ENCODE results near the gene HGD.
"Not testable (repeated sequence)": the region's sequence is repeated elsewhere in the genome, so short reads cannot be mapped to it uniquely, and the experiment has no call there.

DNA sequence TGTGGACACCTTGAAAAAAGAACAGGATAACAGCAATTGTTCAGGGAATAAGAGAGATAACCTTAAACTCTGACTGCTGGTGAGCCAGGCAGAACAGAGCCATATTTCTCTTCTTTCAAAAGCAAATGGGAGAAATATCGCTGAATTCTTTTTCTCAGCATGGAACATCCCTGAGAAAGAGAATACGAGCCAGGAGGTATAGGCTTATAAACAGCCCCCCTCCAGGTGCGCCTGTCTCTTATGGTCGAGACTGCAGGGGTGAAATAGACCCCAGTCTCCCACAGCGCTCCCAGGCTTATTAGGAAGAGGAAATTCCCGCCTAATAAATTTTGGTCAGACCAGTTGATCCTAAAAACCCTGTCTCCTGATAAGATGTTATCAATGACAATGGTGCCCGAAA, 4.8 kb downstream of the HGD start:
- TF ChIP-seq, protein P1, sequence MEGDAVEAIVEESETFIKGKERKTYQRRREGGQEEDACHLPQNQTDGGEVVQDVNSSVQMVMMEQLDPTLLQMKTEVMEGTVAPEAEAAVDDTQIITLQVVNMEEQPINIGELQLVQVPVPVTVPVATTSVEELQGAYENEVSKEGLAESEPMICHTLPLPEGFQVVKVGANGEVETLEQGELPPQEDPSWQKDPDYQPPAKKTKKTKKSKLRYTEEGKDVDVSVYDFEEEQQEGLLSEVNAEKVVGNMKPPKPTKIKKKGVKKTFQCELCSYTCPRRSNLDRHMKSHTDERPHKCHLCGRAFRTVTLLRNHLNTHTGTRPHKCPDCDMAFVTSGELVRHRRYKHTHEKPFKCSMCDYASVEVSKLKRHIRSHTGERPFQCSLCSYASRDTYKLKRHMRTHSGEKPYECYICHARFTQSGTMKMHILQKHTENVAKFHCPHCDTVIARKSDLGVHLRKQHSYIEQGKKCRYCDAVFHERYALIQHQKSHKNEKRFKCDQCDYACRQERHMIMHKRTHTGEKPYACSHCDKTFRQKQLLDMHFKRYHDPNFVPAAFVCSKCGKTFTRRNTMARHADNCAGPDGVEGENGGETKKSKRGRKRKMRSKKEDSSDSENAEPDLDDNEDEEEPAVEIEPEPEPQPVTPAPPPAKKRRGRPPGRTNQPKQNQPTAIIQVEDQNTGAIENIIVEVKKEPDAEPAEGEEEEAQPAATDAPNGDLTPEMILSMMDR (conservative IDR thresholded peaks at IDR 0.05) = not testable (repeated sequence)
- not testable (repeated sequence) for TF ChIP-seq ZFX (IDR thresholded peaks at IDR 0.05)
